MM.1S (cell line): Measurements from ENCODE around the gene PRRG4.

ENCODE experiments used
- DNase-seq: peaks from one replicate; pipeline ENCODE4 v3.0.0-alpha.2; 2015
- H2AFZ ChIP-seq: fragments of 300-600 bp; sonication (generic); 2 replicates; pipeline ENCODE4 v1.6.0; 2016; ENCODE audit warnings: antibody characterized with exemption, low read length
- H3F3A ChIP-seq: fragments of 300-600 bp; sonication (generic); 2 replicates; pipeline ENCODE4 v1.6.1; 2016; ENCODE audit warnings: mild to moderate bottlenecking, antibody characterized with exemption, low read length, moderate library complexity, mixed read lengths; ENCODE audit not compliant: insufficient read depth
- H3K27ac ChIP-seq: fragments of 300-600 bp; sonication (generic); 2 replicates; pipeline ENCODE4 v1.5.1; 2016; ENCODE audit warnings: mild to moderate bottlenecking, low read length
- H3K27me3 ChIP-seq: fragments of 300-600 bp; sonication (generic); replicated peaks from 2 replicates; pipeline ENCODE4 v1.6.0; 2016; ENCODE audit warnings: low read length; ENCODE audit not compliant: insufficient read depth
- H3K36me3 ChIP-seq: fragments of 300-600 bp; sonication (generic); replicated peaks from 2 replicates; pipeline ENCODE4 v1.6.1; 2016; ENCODE audit warnings: mild to moderate bottlenecking, low read length, mixed read lengths; ENCODE audit not compliant: insufficient read depth
- H3K4me1 ChIP-seq: fragments of 300-600 bp; sonication (generic); 2 replicates; pipeline ENCODE4 v1.6.1; 2016; ENCODE audit warnings: low read length, mixed read lengths
- H3K4me2 ChIP-seq: fragments of 300-600 bp; sonication (generic); 2 replicates; pipeline ENCODE4 v1.6.0; 2016; ENCODE audit warnings: low read depth, low read length
- H3K4me3 ChIP-seq: fragments of 300-600 bp; sonication (generic); 2 replicates; pipeline ENCODE4 v1.5.1; 2016; ENCODE audit warnings: low read length, mixed read lengths
- H3K79me2 ChIP-seq: fragments of 300-600 bp; sonication (generic); 2 replicates; pipeline ENCODE4 v1.6.1; 2016; ENCODE audit warnings: mixed run types, low read length, mixed read lengths
- H3K9ac ChIP-seq: fragments of 300-600 bp; sonication (generic); 2 replicates; pipeline ENCODE4 v1.6.1; 2016; ENCODE audit warnings: low read length, mixed read lengths
- H3K9me2 ChIP-seq: fragments of 300-600 bp; sonication (generic); replicated peaks from 2 replicates; pipeline ENCODE4 v1.6.1; 2016; ENCODE audit warnings: mild to moderate bottlenecking, low read length, mixed read lengths; ENCODE audit not compliant: insufficient read depth
- H3K9me3 ChIP-seq: fragments of 300-600 bp; sonication (generic); replicated peaks from 2 replicates; pipeline ENCODE4 v1.6.1; 2016; ENCODE audit warnings: mild to moderate bottlenecking, low read length, mixed read lengths; ENCODE audit not compliant: insufficient read depth
- H4K20me1 ChIP-seq: fragments of 300-600 bp; sonication (generic); 2 replicates; pipeline ENCODE4 v1.6.1; 2016; ENCODE audit warnings: mild to moderate bottlenecking, low read length, moderate library complexity, mixed read lengths; ENCODE audit not compliant: insufficient read depth
- EZH2 ChIP-seq: fragments of 300-600 bp; sonication (generic); optimal IDR thresholded peaks from 2 replicates; pipeline ENCODE3; 2017; ENCODE audit warnings: low read depth, mild to moderate bottlenecking, antibody characterized with exemption, low read length, mixed read lengths
- EZH2phosphoT487 ChIP-seq: fragments of 300-600 bp; sonication (generic); IDR thresholded peaks from 2 replicates; pipeline ENCODE4 v1.6.1; 2018; ENCODE audit warnings: antibody characterized with exemption, low read length
- TF ChIP-seq, protein P1 (sequence below): fragments of 300-600 bp; sonication (generic); IDR thresholded peaks from 2 replicates; pipeline ENCODE4 v1.5.1; 2016; ENCODE audit warnings: antibody characterized with exemption, low read length, mixed read lengths

Gene PRRG4

DNA sequence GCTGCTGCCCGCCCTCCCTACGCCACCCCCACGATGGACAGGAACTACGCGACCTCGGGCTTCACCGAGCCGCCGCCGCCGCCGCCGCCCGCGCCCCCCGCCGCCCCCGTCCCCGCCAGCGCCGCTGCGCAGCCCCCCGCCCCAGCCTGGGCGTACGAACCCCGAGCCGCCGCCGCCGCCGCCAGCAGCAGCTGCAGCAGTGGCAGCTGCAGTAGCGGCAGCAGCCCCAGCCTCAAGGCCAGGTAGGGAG, 63.3 kb downstream of the PRRG4 start:
- Histone ChIP-seq H3K9me3 (no peaks in the 10 kb centered on the region), H3F3A (peaks cover 10% of the 10 kb centered on the region), H3K4me2 (peak overlapping the region; percentile 43), H4K20me1 (no peaks in the 10 kb centered on the region), H3K79me2 (peaks cover 48% of the 10 kb centered on the region), H3K4me1 (0 out of 2 replicates have a peak, but pooled peaks cover 10% of the 10 kb centered on the region), H3K27me3 (no peaks in the 10 kb centered on the region), H3K27ac (peak overlapping the region; percentile 63; the same call in 1 of the 2 replicates), H3K9ac (peak overlapping the region; percentile 92), H3K36me3 (no peaks in the 10 kb centered on the region), H3K9me2 (no peaks in the 10 kb centered on the region), H3K4me3 (peak overlapping the region; percentile 83), H2AFZ (0 out of 2 replicates have a peak overlapping the region, but pooled peaks have one; percentile 90)
- TF ChIP-seq EZH2: no peak
- no peak for TF ChIP-seq EZH2phosphoT487
- TF ChIP-seq, protein P1, sequence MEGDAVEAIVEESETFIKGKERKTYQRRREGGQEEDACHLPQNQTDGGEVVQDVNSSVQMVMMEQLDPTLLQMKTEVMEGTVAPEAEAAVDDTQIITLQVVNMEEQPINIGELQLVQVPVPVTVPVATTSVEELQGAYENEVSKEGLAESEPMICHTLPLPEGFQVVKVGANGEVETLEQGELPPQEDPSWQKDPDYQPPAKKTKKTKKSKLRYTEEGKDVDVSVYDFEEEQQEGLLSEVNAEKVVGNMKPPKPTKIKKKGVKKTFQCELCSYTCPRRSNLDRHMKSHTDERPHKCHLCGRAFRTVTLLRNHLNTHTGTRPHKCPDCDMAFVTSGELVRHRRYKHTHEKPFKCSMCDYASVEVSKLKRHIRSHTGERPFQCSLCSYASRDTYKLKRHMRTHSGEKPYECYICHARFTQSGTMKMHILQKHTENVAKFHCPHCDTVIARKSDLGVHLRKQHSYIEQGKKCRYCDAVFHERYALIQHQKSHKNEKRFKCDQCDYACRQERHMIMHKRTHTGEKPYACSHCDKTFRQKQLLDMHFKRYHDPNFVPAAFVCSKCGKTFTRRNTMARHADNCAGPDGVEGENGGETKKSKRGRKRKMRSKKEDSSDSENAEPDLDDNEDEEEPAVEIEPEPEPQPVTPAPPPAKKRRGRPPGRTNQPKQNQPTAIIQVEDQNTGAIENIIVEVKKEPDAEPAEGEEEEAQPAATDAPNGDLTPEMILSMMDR: no peak
- no peak for DNase-seq

- H4K20me1 ChIP-seq: no peaks in the 10 kb centered on the region
- H3K4me3 ChIP-seq: peak overlapping the region; percentile 83
- TF ChIP-seq, protein P1: peak; percentile 52
- TF ChIP-seq EZH2phosphoT487: no peak
- 0 out of 2 replicates have a peak, but pooled peaks cover 10% of the 10 kb centered on the region for H3K4me1 ChIP-seq
- peak; percentile 58 for DNase-seq
- H3K79me2 ChIP-seq: peaks cover 53% of the 10 kb centered on the region
- H3K27ac ChIP-seq: peak overlapping the region; percentile 63; the same call in 1 of the 2 replicates
- peaks cover 10% of the 10 kb centered on the region for H3F3A ChIP-seq
- peak overlapping the region; percentile 43 for H3K4me2 ChIP-seq
- no peaks in the 10 kb centered on the region for H3K27me3 ChIP-seq
- peak overlapping the region; percentile 92 for H3K9ac ChIP-seq
- no peaks in the 10 kb centered on the region for H3K36me3 ChIP-seq
- no peaks in the 10 kb centered on the region for H3K9me3 ChIP-seq
- H2AFZ ChIP-seq: peak overlapping the region; percentile 90
- no peaks in the 10 kb centered on the region for H3K9me2 ChIP-seq
These were observed 63.8 kb downstream of the PRRG4 start for GRCh38 chr11:32893343-32894148.

- H3K9ac ChIP-seq: peak overlapping the region; percentile 92
- no peaks in the 10 kb centered on the region for H3K9me2 ChIP-seq
- peaks cover 16% of the 10 kb centered on the region for H3F3A ChIP-seq
- peak overlapping the region; percentile 63; the same call in 1 of the 2 replicates for H3K27ac ChIP-seq
- peak overlapping the region; percentile 90; the same call in 1 of the 2 replicates for H2AFZ ChIP-seq
- TF ChIP-seq EZH2phosphoT487: no peak
- TF ChIP-seq EZH2: no peak
- TF ChIP-seq, protein P1: no peak
- DNase-seq: peak; percentile 67
- peaks cover 15% of the 10 kb centered on the region for H3K4me1 ChIP-seq
- no peaks in the 10 kb centered on the region for H3K36me3 ChIP-seq
- H3K27me3 ChIP-seq: no peaks in the 10 kb centered on the region
- peak overlapping the region; percentile 83 for H3K4me3 ChIP-seq
- H4K20me1 ChIP-seq: no peaks in the 10 kb centered on the region; the same call in 1 of the 2 replicates
- peak overlapping the region; percentile 43 for H3K4me2 ChIP-seq
- peaks cover 60% of the 10 kb centered on the region for H3K79me2 ChIP-seq
- no peaks in the 10 kb centered on the region for H3K9me3 ChIP-seq
These were observed 64.6 kb downstream of the PRRG4 start for GRCh38 chr11:32894149-32894827.
